Immature natural killer cell (primary cell): ENCODE measurements around the gene ANKRD13C. TPM values are rescaled to one million over a fixed set of nuclear protein-coding genes. Genes with fewer than 3 reads are reported as not detected.

ENCODE experiments used
- DNase-seq, 3 donors: peaks; one replicate each; pipeline ENCODE4 v3.0.0; 2022; ENCODE audit warnings: mixed read lengths in 1 of 3
- H3K27ac Mint-ChIP-seq, 6 donors: one replicate each; pipeline ENCODE4 v1.8.0; 2020; ENCODE audit warnings: mixed read lengths in 6 of 6, mild to moderate bottlenecking in 5 of 6, inconsistent platforms in 4 of 6, moderate library complexity in 3 of 6
- H3K27me3 Mint-ChIP-seq, 3 donors: one replicate each; pipeline ENCODE4 v1.8.0; 2020 to 2021; ENCODE audit warnings: low read depth in 3 of 3, mild to moderate bottlenecking in 3 of 3, mixed read lengths in 3 of 3, moderate library complexity in 3 of 3, inconsistent platforms in 1 of 3
- H3K36me3 Mint-ChIP-seq, 3 donors: one replicate each; pipeline ENCODE4 v1.8.0; 2020; ENCODE audit warnings: mixed read lengths in 3 of 3, inconsistent platforms in 2 of 3, mild to moderate bottlenecking in 2 of 3
- H3K4me1 Mint-ChIP-seq, 2 donors: one replicate each; pipeline ENCODE4 v1.8.0; 2020; ENCODE audit warnings: inconsistent platforms in 2 of 2, mild to moderate bottlenecking in 2 of 2, mixed read lengths in 2 of 2, moderate library complexity in 1 of 2
- H3K4me3 Mint-ChIP-seq, 5 donors: one replicate each; pipeline ENCODE4 v1.8.0; 2020; ENCODE audit warnings: mild to moderate bottlenecking in 5 of 5, mixed read lengths in 5 of 5, inconsistent platforms in 3 of 5, moderate library complexity in 3 of 5
- H3K9me3 Mint-ChIP-seq, 6 donors: one replicate each; pipeline ENCODE4 v1.8.0; 2020; ENCODE audit warnings: mild to moderate bottlenecking in 6 of 6, mixed read lengths in 6 of 6, inconsistent platforms in 4 of 6, moderate library complexity in 3 of 6
- polyA plus RNA-seq, 3 donors: library from polyadenylated mRNA; unstranded; fragments of 300-500 nt; fragmentation: Illumina TruSeq; gene quantifications; one replicate each; pipeline ENCODE4 v1.2.3, GENCODE V29; 2021

The ANKRD13C gene
- polyA plus RNA-seq, 3 donors from 2014 or later = 7.0 to 14.6 (median 8.3) TPM

- no peak for DNase-seq
- H3K27me3 Mint-ChIP-seq = peaks cover 0 to 4% (median under 1%) of the 10 kb centered on the region in 3 donors
- H3K4me1 Mint-ChIP-seq = peaks cover 38 to 65% of the 10 kb centered on the region in 2 donors
- H3K9me3 Mint-ChIP-seq = no peaks in the 10 kb centered on the region
- H3K36me3 Mint-ChIP-seq = peaks cover 0 to 7% (median 6%) of the 10 kb centered on the region in 3 donors
- H3K27ac Mint-ChIP-seq = no peak overlapping the region
- H3K4me3 Mint-ChIP-seq = no peak overlapping the region
Measured at GRCh38 chr1:70210820-70211219, 143.7 kb downstream of the ANKRD13C start.

Other genes starting within 250 kb of the ANKRD13C start
- 1 to 10 TPM; 5.4 to 8.7 (median 6.0) TPM for gene LRRC40, start 149.1 kb downstream of the ANKRD13C start, polyA plus RNA-seq
- gene SRSF11, start 133.3 kb downstream of the ANKRD13C start, polyA plus RNA-seq = 100 to 1,000 TPM in 1 of 3 donors, 10 to 100 TPM in 2; 67.8 to 100 (median 76.7) TPM
- 1 to 10 TPM in 1 of 3 donors, under 1 TPM in 1, not detected in 1; 0.28 to 1.2 TPM for gene CTH, start 56.5 kb upstream of the ANKRD13C start, polyA plus RNA-seq